Keratinocyte (primary cell): Measurements from ENCODE around the gene FHIT. TPM values are rescaled to one million over a fixed set of nuclear protein-coding genes. Genes with fewer than 3 reads are reported as not detected.

Experiments used
- DNase-seq: peaks from one replicate; pipeline ENCODE4 v3.0.0-alpha.2; 2011; ENCODE audit warnings: low read depth, missing footprints, low spot score
- FAIRE-seq: peaks from 2 replicates; lab custom pipeline; 2011; peaks lifted over from hg19 to GRCh38; lab: Jason Lieb, UNC
- H2AFZ ChIP-seq: 2 replicates; pipeline ENCODE4 v1.6.0; 2012; ENCODE audit warnings: low read length, control low read depth, inconsistent platforms; ENCODE audit not compliant: control insufficient read depth
- H3K27ac ChIP-seq: 2 replicates; pipeline ENCODE4 v1.5.1; 2011; ENCODE audit warnings: low read length; ENCODE audit not compliant: control insufficient read depth, insufficient read depth
- H3K27me3 ChIP-seq: 3 replicates; pipeline ENCODE4 v1.6.0; 2011; ENCODE audit warnings: low read length; ENCODE audit not compliant: control insufficient read depth, insufficient read depth; ENCODE audit errors: extremely low read depth
- H3K36me3 ChIP-seq, 2 experiments: 2 replicates in 1 of 2; 3 replicates in 1 of 2; pipeline ENCODE4 v1.5.1; 2011; ENCODE audit warnings: low read length in 2 of 2, mild to moderate bottlenecking in 1 of 2; ENCODE audit not compliant: control insufficient read depth in 2 of 2, insufficient read depth in 2 of 2; ENCODE audit errors: extremely low read depth in 1 of 2
- H3K4me1 ChIP-seq: 3 replicates; pipeline ENCODE4 v1.5.1; 2011; ENCODE audit warnings: low read length; ENCODE audit not compliant: control insufficient read depth, insufficient read depth; ENCODE audit errors: extremely low read depth
- H3K4me2 ChIP-seq: 3 replicates; pipeline ENCODE4 v1.6.0; 2011; ENCODE audit warnings: low read depth, low read length; ENCODE audit not compliant: control insufficient read depth, insufficient read depth; ENCODE audit errors: extremely low read depth
- H3K4me3 ChIP-seq, 3 experiments: fragments of 200-600 bp in 1 of 3; sonication (generic) in 1 of 3; 2 replicates in 2 of 3; 3 replicates in 1 of 3; pipeline ENCODE4 v1.5.1; 2011 to 2016; ENCODE audit warnings: low read length in 3 of 3, mild to moderate bottlenecking in 3 of 3, control low read depth in 2 of 3, inconsistent platforms in 1 of 3, low read depth in 1 of 3, mixed read lengths in 1 of 3, mixed run types in 1 of 3, moderate library complexity in 1 of 3; ENCODE audit not compliant: control insufficient read depth in 2 of 3, insufficient read depth in 2 of 3; ENCODE audit errors: extremely low read depth in 1 of 3
- H3K79me2 ChIP-seq: 2 replicates; pipeline ENCODE4 v1.6.0; 2012; ENCODE audit warnings: low read length; ENCODE audit not compliant: control insufficient read depth, insufficient read depth
- H3K9ac ChIP-seq: 3 replicates; pipeline ENCODE4 v1.6.0; 2011; ENCODE audit warnings: low read length; ENCODE audit not compliant: control insufficient read depth, insufficient read depth; ENCODE audit errors: extremely low read depth
- H3K9me1 ChIP-seq: 3 replicates; pipeline ENCODE4 v1.6.0; 2011; ENCODE audit warnings: low read length; ENCODE audit not compliant: control insufficient read depth, insufficient read depth; ENCODE audit errors: extremely low read depth
- H3K9me3 ChIP-seq: 2 replicates; pipeline ENCODE4 v1.5.1; 2012; ENCODE audit warnings: low read depth, low read length; ENCODE audit not compliant: control insufficient read depth
- H4K20me1 ChIP-seq: 3 replicates; pipeline ENCODE4 v1.6.0; 2011; ENCODE audit warnings: low read length; ENCODE audit not compliant: control insufficient read depth, insufficient read depth; ENCODE audit errors: extremely low read depth
- CTCF ChIP-seq, 3 experiments: IDR thresholded peaks in 1 of 3; conservative IDR thresholded peaks in 1 of 3; optimal IDR thresholded peaks in 1 of 3; 2 replicates in 2 of 3; 3 replicates in 1 of 3; pipeline versions ENCODE3 to v1.5.1; 2011; ENCODE audit warnings: low read length in 3 of 3, mild to moderate bottlenecking in 3 of 3, moderate library complexity in 2 of 3, control low read depth in 1 of 3, inconsistent platforms in 1 of 3; ENCODE audit not compliant: insufficient read depth in 2 of 3; ENCODE audit errors: extremely low read depth in 1 of 3
- EZH2 ChIP-seq: IDR thresholded peaks from one replicate; pipeline ENCODE4 v1.6.1; 2012; ENCODE audit warnings: inconsistent platforms, mild to moderate bottlenecking, low read length, moderate library complexity
- dilution Hi-C: fragments of 300-500 bp; cut with MboI; formaldehyde crosslinking; loops from one replicate; pipeline ENCODE4 v1.7.0; 2020; ENCODE audit warnings: low sequenced_read_pairs; ENCODE audit not compliant: extremely low pct_ligation_motif_present
- polyA plus RNA-seq, 5 experiments: library from polyadenylated mRNA; depleted of rRNA in 3 of 5; stranded (reverse) in 3 of 5; stranded (forward) in 1 of 5; unstranded in 1 of 5; fragments of >200 nt; gene quantifications; 1 replicate in 1 of 5; 2 replicates in 3 of 5; 3 replicates in 1 of 5; pipeline versions ENCODE4 v1.2.1 to v1.2.3, GENCODE V29; 2011 to 2012; ENCODE audit warnings: missing spikeins in 2 of 5, low read depth in 1 of 5, low replicate concordance in 1 of 5

Gene FHIT
- polyA plus RNA-seq, 1 donor (not counting 4 experiments of a cell fraction or from before 2014, with no cell fraction given), result 2.2 TPM

GRCh38 chr3:60177726-60178125 lies 1073.5 kb downstream of the FHIT start:
- no peak for TF ChIP-seq CTCF (optimal IDR thresholded peaks at IDR 0.05 in 1 of 3, IDR thresholded peaks at IDR 0.05 in 1 of 3, conservative IDR thresholded peaks at IDR 0.05 in 1 of 3; ENCODE audit: extremely low read depth in 1 of 3, insufficient read depth in 2 of 3, low read length in 3 of 3)
- no peak for TF ChIP-seq EZH2
- H3K79me2 ChIP-seq, result no peaks in the 10 kb centered on the region
- no peaks in the 10 kb centered on the region for H3K36me3 ChIP-seq
- no peak overlapping the region for H3K4me2 ChIP-seq
- H3K4me1 ChIP-seq, result no peaks in the 10 kb centered on the region
- no peaks in the 10 kb centered on the region for H3K9me1 ChIP-seq
- DNase-seq (no peak), FAIRE-seq (no peak)
- no peak overlapping the region for H3K27ac ChIP-seq
- no peak overlapping the region for H3K4me3 ChIP-seq
- dilution Hi-C loops, result no loop called here
- H3K9me3 ChIP-seq, result no peaks in the 10 kb centered on the region
- no peak overlapping the region for H2AFZ ChIP-seq
- H3K9ac ChIP-seq, result no peak overlapping the region
- H3K27me3 ChIP-seq, result no peaks in the 10 kb centered on the region
- no peaks in the 10 kb centered on the region for H4K20me1 ChIP-seq

- no peak for DNase-seq
- no peak for FAIRE-seq
- no peaks in the 10 kb centered on the region for H3K79me2 ChIP-seq
- dilution Hi-C loops, result no loop called here
- H3K4me1 ChIP-seq, result no peaks in the 10 kb centered on the region
- H3K4me2 ChIP-seq, result no peak overlapping the region
- H3K4me3 ChIP-seq, result no peak overlapping the region
- no peak overlapping the region for H2AFZ ChIP-seq
- no peaks in the 10 kb centered on the region for H4K20me1 ChIP-seq
- H3K9ac ChIP-seq, result no peak overlapping the region
- no peaks in the 10 kb centered on the region for H3K9me1 ChIP-seq
- no peak overlapping the region for H3K27ac ChIP-seq
- no peaks in the 10 kb centered on the region for H3K9me3 ChIP-seq
- TF ChIP-seq EZH2, result no peak
- no peak for TF ChIP-seq CTCF (optimal IDR thresholded peaks at IDR 0.05 in 1 of 3, IDR thresholded peaks at IDR 0.05 in 1 of 3, conservative IDR thresholded peaks at IDR 0.05 in 1 of 3; ENCODE audit: extremely low read depth in 1 of 3, insufficient read depth in 2 of 3, low read length in 3 of 3)
- no peaks in the 10 kb centered on the region for H3K36me3 ChIP-seq
- no peaks in the 10 kb centered on the region for H3K27me3 ChIP-seq
Observed at GRCh38 chr3:60176614-60177013, 1074.6 kb downstream of the FHIT start.
